K562 (cell line): ENCODE data around the gene DCAF16. TPM values are rescaled to one million over a fixed set of nuclear protein-coding genes. Genes with fewer than 3 reads are reported as not detected.
A peak's percentile ranks its signal among the peaks of the same experiment; 100 is the strongest.

Experiments used
- BRD9 ChIP-seq: fragments of 450-650 bp; IDR thresholded peaks from 2 replicates; pipeline ENCODE4 v1.6.1; 2018; ENCODE audit warnings: low read depth; ENCODE audit not compliant: partially characterized antibody
- DNMT1 ChIP-seq: fragments of 450-650 bp; IDR thresholded peaks from 2 replicates; pipeline ENCODE4 v1.6.1; 2016; ENCODE audit warnings: antibody characterized with exemption, mild to moderate bottlenecking
- FOXA1 ChIP-seq: fragments of 450-650 bp; IDR thresholded peaks from 2 replicates; pipeline ENCODE4 v1.6.1; 2016; ENCODE audit warnings: mild to moderate bottlenecking, borderline replicate concordance
- MED1 ChIP-seq: sonication (generic); formaldehyde crosslinking; IDR thresholded peaks from 2 replicates; pipeline ENCODE4 v1.8.1; 2023; ENCODE audit warnings: missing genetic modification reagents, borderline replicate concordance
- NCOA2 ChIP-seq, 2 experiments: fragments of 450-650 bp; IDR thresholded peaks; 2 replicates each; pipeline ENCODE4 v1.6.1; 2018; ENCODE audit warnings: mild to moderate bottlenecking in 2 of 2, moderate library complexity in 1 of 2; ENCODE audit not compliant: partially characterized antibody in 2 of 2
- NFE2 ChIP-seq: IDR thresholded peaks from 2 replicates; pipeline ENCODE4 v1.6.1; 2014; ENCODE audit warnings: antibody characterized with exemption, low read depth
- NFRKB ChIP-seq: fragments of 450-650 bp; IDR thresholded peaks from 2 replicates; pipeline ENCODE4 v1.6.1; 2016; ENCODE audit warnings: low read depth
- NONO ChIP-seq, 2 experiments: fragments of 200-400 bp in 1 of 2; fragments of 450-650 bp in 1 of 2; formaldehyde crosslinking in 1 of 2; IDR thresholded peaks; 2 replicates each; pipeline ENCODE4 v1.6.1; 2017; ENCODE audit warnings: low read depth in 2 of 2, mild to moderate bottlenecking in 2 of 2, moderate library complexity in 2 of 2, low read length in 1 of 2
- NR4A1 ChIP-seq, 2 experiments: fragments of 250-450 bp in 1 of 2; fragments of 450-650 bp in 1 of 2; sonication (Bioruptor Pico) in 1 of 2; IDR thresholded peaks; 2 replicates each; pipeline versions ENCODE4 v1.4.0 to v1.6.1; 2016 to 2020; ENCODE audit warnings: mild to moderate bottlenecking in 2 of 2, missing compliant biosample characterization in 1 of 2, missing genetic modification characterization in 1 of 2, moderate library complexity in 1 of 2
- POLR2B ChIP-seq: fragments of 450-650 bp; IDR thresholded peaks from 2 replicates; pipeline ENCODE4 v1.6.1; 2018; ENCODE audit warnings: low read depth; ENCODE audit not compliant: partially characterized antibody
- RBM25 ChIP-seq: fragments of 200-400 bp; formaldehyde crosslinking; IDR thresholded peaks from 2 replicates; pipeline ENCODE4 v1.6.1; 2018; ENCODE audit warnings: low read length, low read depth, moderate library complexity; ENCODE audit not compliant: severe bottlenecking
- SAFB2 ChIP-seq: fragments of 200-400 bp; formaldehyde crosslinking; IDR thresholded peaks from 2 replicates; pipeline ENCODE4 v1.6.1; 2018; ENCODE audit warnings: borderline replicate concordance, low read length, low read depth, moderate library complexity; ENCODE audit not compliant: severe bottlenecking
- SRSF7 ChIP-seq: fragments of 200-400 bp; formaldehyde crosslinking; optimal IDR thresholded peaks from 2 replicates; pipeline ENCODE3; 2017; ENCODE audit warnings: mild to moderate bottlenecking, low read depth, low read length
- ZNF224 ChIP-seq: sonication (generic); formaldehyde crosslinking; IDR thresholded peaks from 2 replicates; pipeline ENCODE4 v1.8.0; 2022; ENCODE audit warnings: mild to moderate bottlenecking, missing genetic modification reagents
- polyA plus RNA-seq, 8 experiments: library from polyadenylated mRNA; depleted of rRNA in 4 of 8; stranded (reverse) in 5 of 8; unstranded in 3 of 8; fragments of >200 nt; fragmentation: Nextera tagmentation in 2 of 8; fragmentation: Illumina TruSeq in 1 of 8; extraction: Ambion mirVana in 2 of 8; extraction: Trizol in 1 of 8; gene quantifications; 2 replicates each; pipeline versions ENCODE4 v1.2.1 to v1.2.3, GENCODE V29; 2011 to 2014; ENCODE audit warnings: inconsistent platforms in 1 of 8, missing spikeins in 1 of 8
- total RNA-seq, 7 experiments: library from RNA; depleted of rRNA in 6 of 7; stranded (reverse); fragments of >200 nt in 6 of 7; fragmentation: Illumina TruSeq in 2 of 7; extraction: Trizol in 2 of 7; gene quantifications; 2 replicates each; pipeline versions ENCODE4 v1.2.1 to v1.2.3, GENCODE V29; 2011 to 2021; ENCODE audit warnings: low replicate concordance in 1 of 7
- TF ChIP-seq, protein P1 (sequence below): fragments of 450-650 bp; formaldehyde crosslinking; IDR thresholded peaks from 2 replicates; pipeline ENCODE4 v1.4.0; 2022; ENCODE audit warnings: missing genetic modification characterization
- TF ChIP-seq, protein P2 (sequence below), 2 experiments: fragments of 150-350 bp in 1 of 2; IDR thresholded peaks; 2 replicates each; pipeline ENCODE4 v1.6.1; 2012 to 2016; ENCODE audit warnings: low read depth in 2 of 2, low read length in 2 of 2, mild to moderate bottlenecking in 1 of 2, moderate library complexity in 1 of 2
- TF ChIP-seq, protein P3 (sequence below): sonication (generic); formaldehyde crosslinking; IDR thresholded peaks from 2 replicates; pipeline ENCODE4 v1.8.0; 2023; ENCODE audit warnings: mild to moderate bottlenecking, missing genetic modification reagents
- TF ChIP-seq, protein P4 (sequence below): fragments of 450-650 bp; IDR thresholded peaks from 2 replicates; pipeline ENCODE4 v1.6.1; 2016; ENCODE audit warnings: borderline replicate concordance

DCAF16 gene
- total and polyA plus RNA-seq, 9 of the 15 experiments (the other 6 are each of a cell fraction or from before 2014, with no cell fraction given), result 20.5 to 82.8 (median 67.8) TPM

DNA sequence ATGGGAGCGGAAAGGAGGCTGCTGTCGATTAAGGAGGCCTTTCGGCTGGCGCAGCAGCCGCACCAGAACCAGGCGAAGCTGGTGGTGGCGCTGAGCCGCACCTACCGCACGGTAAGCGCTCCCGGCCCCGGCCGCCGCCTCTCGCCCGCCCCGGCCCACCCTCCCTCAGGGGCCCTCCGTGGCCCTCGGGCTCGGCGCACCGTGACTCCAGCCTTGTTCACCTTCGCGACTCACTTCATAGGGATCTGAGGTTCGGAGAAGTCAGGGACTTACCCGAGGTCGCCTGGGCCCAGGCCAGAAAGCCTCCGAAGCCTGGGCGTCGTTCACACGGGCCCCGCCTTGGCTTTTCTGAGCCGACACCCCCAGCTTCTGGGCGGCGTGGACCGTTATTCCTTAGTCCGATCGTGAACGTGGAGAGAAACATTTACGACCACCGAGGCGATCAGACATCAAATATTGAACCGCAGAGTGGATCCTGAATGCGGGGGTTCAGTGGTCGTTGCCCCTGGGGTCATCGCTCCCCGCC, 584 bp upstream of the DCAF16 start (continued):
- TF ChIP-seq, protein P1, sequence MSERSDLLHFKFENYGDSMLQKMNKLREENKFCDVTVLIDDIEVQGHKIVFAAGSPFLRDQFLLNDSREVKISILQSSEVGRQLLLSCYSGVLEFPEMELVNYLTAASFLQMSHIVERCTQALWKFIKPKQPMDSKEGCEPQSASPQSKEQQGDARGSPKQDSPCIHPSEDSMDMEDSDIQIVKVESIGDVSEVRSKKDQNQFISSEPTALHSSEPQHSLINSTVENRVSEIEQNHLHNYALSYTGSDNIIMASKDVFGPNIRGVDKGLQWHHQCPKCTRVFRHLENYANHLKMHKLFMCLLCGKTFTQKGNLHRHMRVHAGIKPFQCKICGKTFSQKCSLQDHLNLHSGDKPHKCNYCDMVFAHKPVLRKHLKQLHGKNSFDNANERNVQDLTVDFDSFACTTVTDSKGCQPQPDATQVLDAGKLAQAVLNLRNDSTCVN (CRISPR knock-in tag), result no peak
- TF ChIP-seq ZNF224 (CRISPR knock-in tag) (0 out of 2 replicates have a peak, but pooled peaks have one; percentile 1), SRSF7 (no peak), NR4A1 (CRISPR knock-in tag; IDR thresholded peaks at IDR 0.05) (no peak), NR4A1 (tag; IDR thresholded peaks at IDR 0.05) (no peak), NCOA2 (IDR thresholded peaks at IDR 0.05; ENCODE audit: partially characterized antibody in 2 of 2) (no peak), NONO (IDR thresholded peaks at IDR 0.05; ENCODE audit: low read depth in 2 of 2, low read length in 1 of 2) (peak in 1 of 2 experiments; percentile 28; a peak in 1 of 4 replicates), MED1 (no peak), RBM25 (no peak), BRD9 (no peak), DNMT1 (no peak), POLR2B (no peak), FOXA1 (no peak), NFE2 (no peak), NFRKB (peak; percentile 59; the same call in 1 of the 2 replicates), SAFB2 (no peak)
- TF ChIP-seq, protein P2, sequence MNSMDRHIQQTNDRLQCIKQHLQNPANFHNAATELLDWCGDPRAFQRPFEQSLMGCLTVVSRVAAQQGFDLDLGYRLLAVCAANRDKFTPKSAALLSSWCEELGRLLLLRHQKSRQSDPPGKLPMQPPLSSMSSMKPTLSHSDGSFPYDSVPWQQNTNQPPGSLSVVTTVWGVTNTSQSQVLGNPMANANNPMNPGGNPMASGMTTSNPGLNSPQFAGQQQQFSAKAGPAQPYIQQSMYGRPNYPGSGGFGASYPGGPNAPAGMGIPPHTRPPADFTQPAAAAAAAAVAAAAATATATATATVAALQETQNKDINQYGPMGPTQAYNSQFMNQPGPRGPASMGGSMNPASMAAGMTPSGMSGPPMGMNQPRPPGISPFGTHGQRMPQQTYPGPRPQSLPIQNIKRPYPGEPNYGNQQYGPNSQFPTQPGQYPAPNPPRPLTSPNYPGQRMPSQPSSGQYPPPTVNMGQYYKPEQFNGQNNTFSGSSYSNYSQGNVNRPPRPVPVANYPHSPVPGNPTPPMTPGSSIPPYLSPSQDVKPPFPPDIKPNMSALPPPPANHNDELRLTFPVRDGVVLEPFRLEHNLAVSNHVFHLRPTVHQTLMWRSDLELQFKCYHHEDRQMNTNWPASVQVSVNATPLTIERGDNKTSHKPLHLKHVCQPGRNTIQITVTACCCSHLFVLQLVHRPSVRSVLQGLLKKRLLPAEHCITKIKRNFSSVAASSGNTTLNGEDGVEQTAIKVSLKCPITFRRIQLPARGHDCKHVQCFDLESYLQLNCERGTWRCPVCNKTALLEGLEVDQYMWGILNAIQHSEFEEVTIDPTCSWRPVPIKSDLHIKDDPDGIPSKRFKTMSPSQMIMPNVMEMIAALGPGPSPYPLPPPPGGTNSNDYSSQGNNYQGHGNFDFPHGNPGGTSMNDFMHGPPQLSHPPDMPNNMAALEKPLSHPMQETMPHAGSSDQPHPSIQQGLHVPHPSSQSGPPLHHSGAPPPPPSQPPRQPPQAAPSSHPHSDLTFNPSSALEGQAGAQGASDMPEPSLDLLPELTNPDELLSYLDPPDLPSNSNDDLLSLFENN (IDR thresholded peaks at IDR 0.05; ENCODE audit: low read depth in 2 of 2, low read length in 2 of 2), result 0 out of 4 replicates have a peak, but pooled peaks of 1 of the 2 experiments have one; percentile 13
- TF ChIP-seq, protein P3, sequence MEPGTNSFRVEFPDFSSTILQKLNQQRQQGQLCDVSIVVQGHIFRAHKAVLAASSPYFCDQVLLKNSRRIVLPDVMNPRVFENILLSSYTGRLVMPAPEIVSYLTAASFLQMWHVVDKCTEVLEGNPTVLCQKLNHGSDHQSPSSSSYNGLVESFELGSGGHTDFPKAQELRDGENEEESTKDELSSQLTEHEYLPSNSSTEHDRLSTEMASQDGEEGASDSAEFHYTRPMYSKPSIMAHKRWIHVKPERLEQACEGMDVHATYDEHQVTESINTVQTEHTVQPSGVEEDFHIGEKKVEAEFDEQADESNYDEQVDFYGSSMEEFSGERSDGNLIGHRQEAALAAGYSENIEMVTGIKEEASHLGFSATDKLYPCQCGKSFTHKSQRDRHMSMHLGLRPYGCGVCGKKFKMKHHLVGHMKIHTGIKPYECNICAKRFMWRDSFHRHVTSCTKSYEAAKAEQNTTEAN (CRISPR knock-in tag), result peak; percentile 14; the same call in 1 of the 2 replicates
- TF ChIP-seq, protein P4, sequence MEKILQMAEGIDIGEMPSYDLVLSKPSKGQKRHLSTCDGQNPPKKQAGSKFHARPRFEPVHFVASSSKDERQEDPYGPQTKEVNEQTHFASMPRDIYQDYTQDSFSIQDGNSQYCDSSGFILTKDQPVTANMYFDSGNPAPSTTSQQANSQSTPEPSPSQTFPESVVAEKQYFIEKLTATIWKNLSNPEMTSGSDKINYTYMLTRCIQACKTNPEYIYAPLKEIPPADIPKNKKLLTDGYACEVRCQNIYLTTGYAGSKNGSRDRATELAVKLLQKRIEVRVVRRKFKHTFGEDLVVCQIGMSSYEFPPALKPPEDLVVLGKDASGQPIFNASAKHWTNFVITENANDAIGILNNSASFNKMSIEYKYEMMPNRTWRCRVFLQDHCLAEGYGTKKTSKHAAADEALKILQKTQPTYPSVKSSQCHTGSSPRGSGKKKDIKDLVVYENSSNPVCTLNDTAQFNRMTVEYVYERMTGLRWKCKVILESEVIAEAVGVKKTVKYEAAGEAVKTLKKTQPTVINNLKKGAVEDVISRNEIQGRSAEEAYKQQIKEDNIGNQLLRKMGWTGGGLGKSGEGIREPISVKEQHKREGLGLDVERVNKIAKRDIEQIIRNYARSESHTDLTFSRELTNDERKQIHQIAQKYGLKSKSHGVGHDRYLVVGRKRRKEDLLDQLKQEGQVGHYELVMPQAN, result peak; percentile 12; the same call in 1 of the 2 replicates
